GM19438 (cell line): Measurements from ENCODE around the gene MPHOSPH6.
"Not testable (repeated sequence)": the region's sequence is repeated elsewhere in the genome, so short reads cannot be mapped to it uniquely, and the experiment has no call there.

Experiments
- ATAC-seq: cut with Tn5 transposase; IDR thresholded peaks from one replicate; pipeline ENCODE4 v1.9.1; 2021; ENCODE audit warnings: low read depth; ENCODE audit not compliant: unreplicated experiment

MPHOSPH6 gene

GRCh38 chr16:82176204-82176603, 6.2 kb upstream of the MPHOSPH6 start:
- no peak for ATAC-seq

GRCh38 chr16:82175627-82176026, 5.6 kb upstream of the MPHOSPH6 start:
- no peak for ATAC-seq

- ATAC-seq = no peak
Observed at GRCh38 chr16:82167670-82168069, 2.4 kb downstream of the MPHOSPH6 start.

GRCh38 chr16:82160226-82160625, 9.8 kb downstream of the MPHOSPH6 start:
- no peak for ATAC-seq

- no peak for ATAC-seq
Observed at GRCh38 chr16:82157836-82158235, 12.2 kb downstream of the MPHOSPH6 start.

- no peak for ATAC-seq
Observed at GRCh38 chr16:82157534-82157812, 12.6 kb downstream of the MPHOSPH6 start.

- no peak for ATAC-seq
Observed at GRCh38 chr16:82156761-82157533, 13.1 kb downstream of the MPHOSPH6 start.

GRCh38 chr16:82152641-82153112, 17.3 kb downstream of the MPHOSPH6 start:
- no peak for ATAC-seq

GRCh38 chr16:82152196-82152595, 17.8 kb downstream of the MPHOSPH6 start:
- ATAC-seq = no peak

- no peak for ATAC-seq
Observed at GRCh38 chr16:82150549-82150948, 19.5 kb downstream of the MPHOSPH6 start.

GRCh38 chr16:82149536-82149935, 20.5 kb downstream of the MPHOSPH6 start:
- no peak for ATAC-seq

- no peak for ATAC-seq
Observed at GRCh38 chr16:82147546-82147945, 22.5 kb downstream of the MPHOSPH6 start.

GRCh38 chr16:82146957-82147356, 23.1 kb downstream of the MPHOSPH6 start:
- ATAC-seq = no peak

- no peak for ATAC-seq
Observed at GRCh38 chr16:82146556-82146955, 23.5 kb downstream of the MPHOSPH6 start.

- not testable (repeated sequence) for ATAC-seq
Observed at GRCh38 chr16:82139286-82139571, 30.8 kb downstream of the MPHOSPH6 start.

GRCh38 chr16:82138478-82139285, 31.3 kb downstream of the MPHOSPH6 start:
- ATAC-seq = no peak

GRCh38 chr16:82137822-82138167, 32.2 kb downstream of the MPHOSPH6 start:
- no peak for ATAC-seq

- ATAC-seq = no peak
Observed at GRCh38 chr16:82136956-82137821, 32.8 kb downstream of the MPHOSPH6 start.

GRCh38 chr16:82135844-82136243, 34.2 kb downstream of the MPHOSPH6 start:
- no peak for ATAC-seq

GRCh38 chr16:82134846-82135245, 35.2 kb downstream of the MPHOSPH6 start:
- no peak for ATAC-seq

GRCh38 chr16:82133798-82134197, 36.2 kb downstream of the MPHOSPH6 start:
- no peak for ATAC-seq
